H1 (cell line): Measurements from ENCODE around the gene DCAF7. TPM values are rescaled to one million over a fixed set of nuclear protein-coding genes. Genes with fewer than 3 reads are reported as not detected.

ENCODE experiments used
- CTCF ChIA-PET: fragments of 300-600 bp; sonication (Branson Sonifier 250); formaldehyde crosslinking; loops from one replicate; lab custom pipeline; 2021; ENCODE audit not compliant: partially characterized antibody; lab: Charles Lee
- POLR2A ChIA-PET: fragments of 300-600 bp; sonication (Branson Sonifier 250); formaldehyde crosslinking; loops from one replicate; lab custom pipeline; 2021; ENCODE audit warnings: inconsistent platforms; ENCODE audit not compliant: partially characterized antibody; lab: Charles Lee
- DNase-seq, 2 experiments: peaks; one replicate each; pipeline versions ENCODE4 v3.0.0 to v3.0.0-alpha.2; 2010 to 2022; ENCODE audit warnings: low spot score in 2 of 2, low read depth in 1 of 2, mixed read lengths in 1 of 2
- FAIRE-seq: peaks from 2 replicates; lab custom pipeline; 2011; peaks lifted over from hg19 to GRCh38; lab: Jason Lieb, UNC
- H2AFZ ChIP-seq: 2 replicates; pipeline ENCODE4 v1.8.1; 2012; ENCODE audit warnings: low read length, inconsistent platforms
- H2AK5ac ChIP-seq: 2 replicates; pipeline ENCODE4 v1.6.1; 2013; ENCODE audit warnings: low read depth, low read length
- H2BK120ac ChIP-seq: replicated peaks from 2 replicates; pipeline ENCODE3; 2013; ENCODE audit warnings: low read depth, low read length, inconsistent platforms
- H2BK12ac ChIP-seq: 2 replicates; pipeline ENCODE4 v1.6.1; 2013; ENCODE audit warnings: low read depth, low read length
- H2BK15ac ChIP-seq: 2 replicates; pipeline ENCODE4 v1.6.1; 2013; ENCODE audit warnings: low read length
- H2BK20ac ChIP-seq: 2 replicates; pipeline ENCODE4 v1.6.1; 2013; ENCODE audit warnings: low read length
- H2BK5ac ChIP-seq: 2 replicates; pipeline ENCODE4 v1.6.1; 2013; ENCODE audit warnings: low read depth, low read length
- H3K14ac ChIP-seq: 2 replicates; pipeline ENCODE4 v1.6.1; 2013; ENCODE audit warnings: inconsistent platforms; ENCODE audit not compliant: insufficient read length
- H3K18ac ChIP-seq: 2 replicates; pipeline ENCODE4 v1.6.1; 2013; ENCODE audit warnings: low read length; ENCODE audit errors: extremely low read depth
- H3K23ac ChIP-seq: 2 replicates; pipeline ENCODE4 v1.6.1; 2013; ENCODE audit warnings: inconsistent platforms; ENCODE audit not compliant: insufficient read length
- H3K23me2 ChIP-seq: 2 replicates; pipeline ENCODE4 v1.6.1; 2013; ENCODE audit warnings: low read depth, low read length
- H3K27ac ChIP-seq: 2 replicates; pipeline ENCODE4 v1.6.1; 2011; ENCODE audit warnings: low read depth, low read length, inconsistent platforms
- H3K27me3 ChIP-seq, 4 experiments: replicated peaks in 1 of 4; 1 replicate in 1 of 4; 2 replicates in 3 of 4; pipeline versions ENCODE4 v1.6.1 to v1.8.1; 2011 to 2013; ENCODE audit warnings: low read length in 3 of 4, mild to moderate bottlenecking in 3 of 4, inconsistent platforms in 2 of 4, mixed read lengths in 2 of 4, moderate library complexity in 1 of 4; ENCODE audit not compliant: control insufficient read depth in 3 of 4, insufficient read depth in 3 of 4; ENCODE audit errors: extremely low read depth in 1 of 4
- H3K36me3 ChIP-seq, 4 experiments: 2 replicates each; pipeline versions ENCODE4 v1.6.1 to v1.8.1; 2011 to 2013; ENCODE audit warnings: mild to moderate bottlenecking in 4 of 4, low read length in 3 of 4, moderate library complexity in 2 of 4, control low read depth in 1 of 4, inconsistent platforms in 1 of 4; ENCODE audit not compliant: insufficient read depth in 4 of 4, control insufficient read depth in 2 of 4
- H3K4ac ChIP-seq: replicated peaks from 2 replicates; pipeline ENCODE3; 2013; ENCODE audit warnings: low read length, low read depth, mixed read lengths, inconsistent platforms; ENCODE audit not compliant: insufficient read length
- H3K4me1 ChIP-seq, 4 experiments: replicated peaks in 1 of 4; 1 replicate in 1 of 4; 2 replicates in 3 of 4; pipeline versions ENCODE4 v1.6.1 to v1.8.1; 2011 to 2013; ENCODE audit warnings: low read length in 3 of 4, inconsistent platforms in 2 of 4, mixed read lengths in 1 of 4; ENCODE audit not compliant: insufficient read depth in 4 of 4, control insufficient read depth in 3 of 4
- H3K4me2 ChIP-seq, 2 experiments: 2 replicates each; pipeline versions ENCODE4 v1.6.1 to v1.8.1; 2011 to 2013; ENCODE audit warnings: low read depth in 2 of 2, low read length in 2 of 2, control low read depth in 1 of 2, inconsistent platforms in 1 of 2, mild to moderate bottlenecking in 1 of 2; ENCODE audit not compliant: insufficient read depth in 1 of 2
- H3K4me3 ChIP-seq, 4 experiments: fragments of 200-600, 300-600 bp in 1 of 4; sonication (generic), shearing (Covaris generic), sonication (Bioruptor Twin) in 1 of 4; 2 replicates each; pipeline versions ENCODE4 v1.5.1 to v1.8.1; 2011 to 2016; ENCODE audit warnings: low read length in 4 of 4, low read depth in 3 of 4, control low read depth in 2 of 4, inconsistent platforms in 2 of 4, mild to moderate bottlenecking in 2 of 4, mixed read lengths in 1 of 4, moderate library complexity in 1 of 4; ENCODE audit not compliant: insufficient read depth in 2 of 4; ENCODE audit errors: extremely low read depth in 1 of 4
- H3K56ac ChIP-seq: replicated peaks from 2 replicates; pipeline ENCODE3; 2013; ENCODE audit warnings: low read depth, mild to moderate bottlenecking, mixed read lengths, low read length, inconsistent platforms; ENCODE audit not compliant: insufficient read length
- H3K79me1 ChIP-seq: 2 replicates; pipeline ENCODE4 v1.6.1; 2013; ENCODE audit warnings: low read depth, low read length, control low read depth
- H3K79me2 ChIP-seq, 2 experiments: 2 replicates each; pipeline versions ENCODE4 v1.6.1 to v1.8.1; 2012 to 2013; ENCODE audit warnings: low read length in 2 of 2, mild to moderate bottlenecking in 2 of 2, inconsistent platforms in 1 of 2; ENCODE audit not compliant: insufficient read depth in 2 of 2, control insufficient read depth in 1 of 2
- H3K9ac ChIP-seq, 4 experiments: replicated peaks in 1 of 4; 1 replicate in 1 of 4; 2 replicates in 3 of 4; pipeline versions ENCODE4 v1.6.1 to v1.8.1; 2011 to 2013; ENCODE audit warnings: low read depth in 3 of 4, low read length in 3 of 4, control low read depth in 2 of 4, mild to moderate bottlenecking in 2 of 4, moderate library complexity in 2 of 4, inconsistent platforms in 1 of 4; ENCODE audit errors: extremely low read depth in 1 of 4
- H3K9me3 ChIP-seq, 2 experiments: 2 replicates each; pipeline versions ENCODE4 v1.6.1 to v1.8.1; 2012 to 2013; ENCODE audit warnings: mild to moderate bottlenecking in 2 of 2, moderate library complexity in 2 of 2, control low read depth in 1 of 2, inconsistent platforms in 1 of 2, low read depth in 1 of 2, low read length in 1 of 2, mixed read lengths in 1 of 2; ENCODE audit not compliant: insufficient read depth in 2 of 2
- H4K20me1 ChIP-seq, 2 experiments: replicated peaks in 1 of 2; 2 replicates each; pipeline versions ENCODE3 to v1.8.1; 2011 to 2013; ENCODE audit warnings: inconsistent platforms in 2 of 2, low read length in 2 of 2, mild to moderate bottlenecking in 1 of 2; ENCODE audit not compliant: insufficient read depth in 2 of 2, control insufficient read depth in 1 of 2
- H4K5ac ChIP-seq: 2 replicates; pipeline ENCODE4 v1.6.1; 2013; ENCODE audit warnings: low read length, low read depth, mixed read lengths, inconsistent platforms; ENCODE audit not compliant: insufficient read length
- H4K8ac ChIP-seq: 2 replicates; pipeline ENCODE4 v1.8.0; 2013; ENCODE audit warnings: mild to moderate bottlenecking, moderate library complexity, low read length, inconsistent platforms; ENCODE audit not compliant: insufficient read depth; ENCODE audit errors: extremely low read depth
- H4K91ac ChIP-seq: replicated peaks from 2 replicates; pipeline ENCODE3; 2013; ENCODE audit warnings: low read length, mixed read lengths, inconsistent platforms; ENCODE audit not compliant: insufficient read length
- FOSL1 ChIP-seq: IDR thresholded peaks from 2 replicates; pipeline ENCODE4 v1.6.1; 2011; ENCODE audit warnings: mild to moderate bottlenecking, low read depth, low read length, moderate library complexity; ENCODE audit not compliant: insufficient read depth
- PHF8 ChIP-seq: fragments of 200-600 bp; sonication (generic); conservative IDR thresholded peaks from 2 replicates; pipeline ENCODE4 v1.7.1; 2012; ENCODE audit warnings: low read depth, mild to moderate bottlenecking, inconsistent platforms, low read length, moderate library complexity
- WGBS, 2 experiments: shearing (Covaris generic) in 1 of 2; methylation state at CpG; one replicate each; pipeline versions ENCODE4 v1.1.6 to v1.1.7; 2013 to 2015; ENCODE audit warnings: low lambda C conversion rate in 2 of 2, mixed read lengths in 2 of 2, inconsistent platforms in 1 of 2, low coverage in 1 of 2, missing lambda C conversion rate in 1 of 2; ENCODE audit not compliant: insufficient replicate concordance in 2 of 2, insufficient coverage in 1 of 2, insufficient read length in 1 of 2; ENCODE audit errors: extremely low coverage in 1 of 2, missing lambda C conversion rate in 1 of 2; 5-methylcytosine and 5-hydroxymethylcytosine counted together
- polyA plus RNA-seq, 7 experiments: library from polyadenylated mRNA; depleted of rRNA in 3 of 7; stranded (reverse) in 5 of 7; unstranded in 2 of 7; fragments of >200 nt in 5 of 7; fragments of 200-250 nt in 2 of 7; gene quantifications; 1 replicate in 5 of 7; 2 replicates in 1 of 7; 4 replicates in 1 of 7; pipeline versions ENCODE4 v1.2.1 to v1.2.3, GENCODE V29; 2011 to 2013; ENCODE audit warnings: missing spikeins in 2 of 7, mixed read lengths in 2 of 7
- total RNA-seq: library from RNA; stranded (reverse); fragmentation: NEBNext Ultra II Directional; extraction: Animal tissue kit (Norgen Biotek cat#: 25700); gene quantifications from 2 replicates; pipeline ENCODE4 v1.2.1, GENCODE V29; 2021

The DCAF7 gene
- total and polyA plus RNA-seq, 2 of the 8 experiments (the other 6 are each of a cell fraction or from before 2014, with no cell fraction given), result 74.9 to 94.1 TPM

DNA sequence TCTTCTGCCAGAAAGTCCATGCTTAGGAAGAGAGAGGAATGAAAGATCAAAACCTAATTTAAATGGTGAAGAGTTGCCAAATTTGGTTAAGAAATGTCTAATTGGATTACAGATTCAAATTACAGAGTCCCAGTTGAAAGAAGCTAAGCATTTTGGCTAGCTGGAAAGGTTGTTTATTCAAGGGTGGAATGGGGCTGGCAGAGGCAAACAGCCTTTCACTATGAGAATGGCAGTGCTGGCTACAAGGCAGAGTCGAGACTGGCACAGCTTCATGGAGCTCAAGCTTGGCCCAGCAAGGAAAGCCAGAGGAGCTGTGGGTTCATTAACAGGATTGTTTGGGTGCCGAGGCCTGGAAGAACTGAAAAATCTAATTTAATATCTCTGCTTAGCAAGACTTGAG lies 85.5 kb downstream of the DCAF7 start:
- H2BK5ac ChIP-seq, result no peak overlapping the region
- ChIA-PET POLR2A (interaction anchor here (1.1 to 1.2 kb wide), 2 partner anchors 10 to 14 kb away, joined by 3 read pairs; partner anchors contain the start of gene MAP3K3), CTCF (interaction anchor here (0.6 to 2.0 kb wide), 7 partner anchors 8 to 200 kb away, joined by 3 to 6 read pairs (median 5); no protein-coding TSS in a partner anchor)
- no peak overlapping the region for H2BK120ac ChIP-seq
- WGBS, 2 experiments, result 90% methylated on average over 2 of the region's 2 CpGs; no CpG with 5 or more reads in 1 of the 2 experiments
- H3K23ac ChIP-seq, result no peak overlapping the region
- H3K79me1 ChIP-seq, result no peaks in the 10 kb centered on the region; the same call in 1 of the 2 replicates
- no peak overlapping the region for H4K8ac ChIP-seq
- no peak overlapping the region for H3K27ac ChIP-seq
- peaks cover 0 to 7% (median 1%) of the 10 kb centered on the region in 4 experiments; a peak in 3 of 8 replicates for H3K36me3 ChIP-seq
- no peak overlapping the region for H3K9ac ChIP-seq
- no peak overlapping the region for H3K56ac ChIP-seq
- no peak overlapping the region for H3K4me2 ChIP-seq
- H4K20me1 ChIP-seq, result peaks cover 0 to 2% of the 10 kb centered on the region in 2 experiments
- H3K18ac ChIP-seq, result no peak overlapping the region
- no peaks in the 10 kb centered on the region for H3K27me3 ChIP-seq
- H3K4me1 ChIP-seq, result peaks cover 0 to 6% (median 4%) of the 10 kb centered on the region in 4 experiments; a peak in 4 of 7 replicates
- H4K5ac ChIP-seq, result no peak overlapping the region
- no peak overlapping the region for H3K14ac ChIP-seq
- DNase-seq (no peak), FAIRE-seq (no peak)
- H2AK5ac ChIP-seq, result no peak overlapping the region
- no peak overlapping the region for H2BK12ac ChIP-seq
- no peak overlapping the region for H2BK20ac ChIP-seq
- no peak overlapping the region for H3K4ac ChIP-seq
- TF ChIP-seq PHF8 (no peak), FOSL1 (no peak)
- no peaks in the 10 kb centered on the region; the same call in 1 of the 2 replicates for H3K23me2 ChIP-seq
- no peak overlapping the region for H2BK15ac ChIP-seq
- H3K79me2 ChIP-seq, result no peaks in the 10 kb centered on the region; a peak in 1 of 4 replicates
- H3K9me3 ChIP-seq, result no peaks in the 10 kb centered on the region
- H4K91ac ChIP-seq, result no peak overlapping the region
- H2AFZ ChIP-seq, result no peak overlapping the region
- no peak overlapping the region for H3K4me3 ChIP-seq
